Ovary (tissue), 3 donors: Measurements from ENCODE around the gene TBC1D22B.
A peak's percentile ranks its signal among the peaks of the same experiment; 100 is the strongest.

Source experiments
- CTCF ChIP-seq, 3 donors: fragments of 450-650 bp in 2 of 3; fragments of 200-600 bp in 1 of 3; IDR thresholded peaks; one replicate each; pipeline versions ENCODE4 v1.5.1 to v1.8.0; 2016 to 2022; ENCODE audit warnings: antibody characterized with exemption in 3 of 3, mild to moderate bottlenecking in 1 of 3
- EP300 ChIP-seq: sonication (generic); formaldehyde crosslinking; IDR thresholded peaks from one replicate; pipeline ENCODE4 v1.6.1; 2017; ENCODE audit warnings: antibody characterized with exemption
- POLR2A ChIP-seq: fragments of 450-650 bp; IDR thresholded peaks from one replicate; pipeline ENCODE4 v1.6.1; 2017; ENCODE audit warnings: antibody characterized with exemption, mild to moderate bottlenecking, moderate library complexity
- donor health status: DM: no; HTN: no; CAD: no.

DNA sequence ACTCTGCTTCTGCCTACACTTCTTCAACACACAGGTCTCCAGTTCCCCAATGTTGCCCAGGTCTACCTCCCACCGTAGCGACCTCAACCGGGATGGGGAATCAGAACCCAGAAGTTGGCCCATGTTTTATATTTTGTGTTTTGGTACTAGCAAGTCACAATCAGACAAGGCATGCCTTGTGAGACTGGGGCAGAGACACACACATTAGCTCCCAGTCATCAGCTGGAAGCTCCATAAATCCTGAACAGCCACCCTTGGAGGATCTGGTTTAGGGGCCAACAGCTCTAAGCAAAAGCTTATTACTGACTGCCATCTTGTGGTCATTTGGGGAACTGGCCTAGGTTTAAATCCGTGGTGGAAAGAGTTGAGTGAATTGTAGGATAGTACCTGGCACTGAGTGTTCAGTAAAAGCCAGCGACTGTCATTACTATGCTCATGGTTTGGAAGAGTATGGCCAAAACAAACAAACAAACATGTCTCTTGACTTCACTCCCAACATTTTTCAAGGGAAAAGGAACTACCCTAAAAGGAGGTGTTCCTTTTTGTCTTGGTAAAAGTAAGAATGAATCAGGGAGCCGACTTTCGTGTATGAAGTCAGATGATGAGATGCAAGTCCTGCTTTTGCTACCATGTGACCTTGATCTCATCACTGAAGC, 47.1 kb upstream of the TBC1D22B start:
- TF ChIP-seq POLR2A (peak; percentile 19), CTCF (IDR thresholded peaks at IDR 0.05) (peak; percentile 90 to 95 (median 95)), EP300 (no peak)
